ENCODE results near the gene TACC2. TPM values are rescaled to one million over a fixed set of nuclear protein-coding genes. Genes with fewer than 3 reads are reported as not detected.

The TACC2 gene
- total and polyA plus RNA-seq, 2 donors (not counting 3 experiments of a cell fraction or from before 2014, with no cell fraction given) = 14.4 to 46.2 TPM

GRCh38 chr10:122132882-122133565, 144.1 kb downstream of the TACC2 start:
- TF ChIP-seq JUN (IDR thresholded peaks at IDR 0.05; ENCODE audit: borderline replicate concordance, insufficient read depth, insufficient read length, low read depth) (no peak), POLR2AphosphoS5 (IDR thresholded peaks at IDR 0.05; ENCODE audit: insufficient read depth, low read depth, low read length) (no peak)
- H3K9me3 ChIP-seq (replicated peaks; ENCODE audit: control insufficient read depth, insufficient read depth, low read length) = no peaks in the 10 kb centered on the region
- no TSS peak for BruUV-seq (replicated peaks)

GRCh38 chr10:122135251-122136025, 146.5 kb downstream of the TACC2 start:
- POLR2A ChIA-PET = no interaction called here
- no TSS peak for BruUV-seq (replicated peaks)
- peaks cover under 1% of the 10 kb centered on the region for H3K79me2 ChIP-seq (ENCODE audit: control insufficient read depth, insufficient read depth, low read length)
- intact Hi-C loops (cut with micrococcal nuclease) (no loop called here), dilution Hi-C loops (cut with MboI; ENCODE audit: extremely low pct_ligation_motif_present, low sequenced_read_pairs) (no loop called here)
- peaks cover 0 to 4% of the 10 kb centered on the region in 2 experiments for H3K36me3 ChIP-seq (ENCODE audit: control insufficient read depth in 2 of 2, extremely low read depth in 1 of 2, insufficient read depth in 2 of 2, low read length in 2 of 2)
- FAIRE-seq = no peak
- no peak overlapping the region for H3K9ac ChIP-seq (replicated peaks; ENCODE audit: extremely low read depth, insufficient read depth, low read length)
- H3K27me3 ChIP-seq (ENCODE audit: control insufficient read depth in 2 of 2, insufficient read depth in 2 of 2, low read length in 2 of 2) = no peaks in the 10 kb centered on the region
- no peak for DNase-seq (ENCODE audit: low read depth, low spot score)
- no peak overlapping the region for H3K4me3 ChIP-seq (replicated peaks in 1 of 3; ENCODE audit: insufficient read depth in 1 of 3, low read depth in 1 of 3, low read length in 3 of 3)
- H4K20me1 ChIP-seq (replicated peaks; ENCODE audit: control insufficient read depth, extremely low read depth, insufficient read depth, low read length) = no peaks in the 10 kb centered on the region
- H3K9me3 ChIP-seq (replicated peaks; ENCODE audit: control insufficient read depth, insufficient read depth, low read length) = no peaks in the 10 kb centered on the region
- no peaks in the 10 kb centered on the region for H3K9me1 ChIP-seq (replicated peaks; ENCODE audit: control insufficient read depth, extremely low read depth, insufficient read depth, low read length)
- H3K27ac ChIP-seq (ENCODE audit: insufficient read depth, low read depth, low read length) = no peak overlapping the region
- TF ChIP-seq POLR2A (IDR thresholded peaks at IDR 0.05; ENCODE audit: low read depth, low read length) = no peak
- TF ChIP-seq FOS (IDR thresholded peaks at IDR 0.05; ENCODE audit: borderline replicate concordance, insufficient read depth, low read length) = no peak
- no peak for TF ChIP-seq MAX (IDR thresholded peaks at IDR 0.05; ENCODE audit: insufficient read depth, insufficient read length)
- TF ChIP-seq CTCF (IDR thresholded peaks at IDR 0.05; ENCODE audit: extremely low read depth in 1 of 2, insufficient read depth in 1 of 2, low read depth in 1 of 2, low read length in 2 of 2) = no peak
- no peak for TF ChIP-seq POLR2AphosphoS5 (IDR thresholded peaks at IDR 0.05; ENCODE audit: insufficient read depth, low read depth, low read length)
- TF ChIP-seq EZH2 (IDR thresholded peaks at IDR 0.05; ENCODE audit: borderline replicate concordance, low read depth, low read length, severe bottlenecking) = no peak
- no peak for TF ChIP-seq MYC (IDR thresholded peaks at IDR 0.05; ENCODE audit: low read depth, low read length)
- TF ChIP-seq JUN (IDR thresholded peaks at IDR 0.05; ENCODE audit: borderline replicate concordance, insufficient read depth, insufficient read length, low read depth) = no peak
- TF ChIP-seq GATA2 (IDR thresholded peaks at IDR 0.05; ENCODE audit: insufficient read depth, insufficient read length, low read depth, low read length) = no peak
- H2AFZ ChIP-seq (ENCODE audit: low read depth, low read length) = no peak overlapping the region
- peaks cover 13% of the 10 kb centered on the region for H3K4me1 ChIP-seq (ENCODE audit: control insufficient read depth, extremely low read depth, insufficient read depth, low read length)
- H3K4me2 ChIP-seq (ENCODE audit: insufficient read depth, low read length) = no peak overlapping the region
- CTCF ChIA-PET = no interaction called here

More at GRCh38 chr10:122132882-122133565, 144.1 kb downstream of the TACC2 start:
- Histone ChIP-seq H3K9ac (replicated peaks; ENCODE audit: extremely low read depth, insufficient read depth, low read length) (no peak overlapping the region), H4K20me1 (replicated peaks; ENCODE audit: control insufficient read depth, extremely low read depth, insufficient read depth, low read length) (no peaks in the 10 kb centered on the region), H3K79me2 (ENCODE audit: control insufficient read depth, insufficient read depth, low read length) (peaks cover 17% of the 10 kb centered on the region), H3K27me3 (ENCODE audit: control insufficient read depth in 2 of 2, insufficient read depth in 2 of 2, low read length in 2 of 2) (no peaks in the 10 kb centered on the region), H2AFZ (ENCODE audit: low read depth, low read length) (no peak overlapping the region), H3K4me2 (ENCODE audit: insufficient read depth, low read length) (no peak overlapping the region), H3K36me3 (ENCODE audit: control insufficient read depth in 2 of 2, extremely low read depth in 1 of 2, insufficient read depth in 2 of 2, low read length in 2 of 2) (peaks cover 0 to 4% of the 10 kb centered on the region in 2 experiments), H3K4me3 (replicated peaks in 1 of 3; ENCODE audit: insufficient read depth in 1 of 3, low read depth in 1 of 3, low read length in 3 of 3) (no peak overlapping the region), H3K9me1 (replicated peaks; ENCODE audit: control insufficient read depth, extremely low read depth, insufficient read depth, low read length) (no peaks in the 10 kb centered on the region), H3K27ac (ENCODE audit: insufficient read depth, low read depth, low read length) (no peak overlapping the region), H3K4me1 (ENCODE audit: control insufficient read depth, extremely low read depth, insufficient read depth, low read length) (peaks cover 6% of the 10 kb centered on the region)
- ChIA-PET CTCF (no interaction called here), POLR2A (no interaction called here)
- FAIRE-seq (no peak), DNase-seq (ENCODE audit: low read depth, low spot score) (no peak)
- intact Hi-C loops (cut with micrococcal nuclease) (no loop called here), dilution Hi-C loops (cut with MboI; ENCODE audit: extremely low pct_ligation_motif_present, low sequenced_read_pairs) (no loop called here)
